Hematopoietic multipotent progenitor cell treated with erythropoietin and hydrocortisone succinate and interleukin-3 and kit ligand, for 8 days (in vitro differentiated cells): ENCODE data around the gene FMNL2.
A peak's percentile ranks its signal among the peaks of the same experiment; 100 is the strongest.

Experiments used
- DNase-seq: peaks from one replicate; pipeline ENCODE4 v3.0.0-alpha.2; 2015

Gene FMNL2

GRCh38 chr2:152560873-152561595, 226.1 kb downstream of the FMNL2 start:
- DNase-seq, result no peak

DNA sequence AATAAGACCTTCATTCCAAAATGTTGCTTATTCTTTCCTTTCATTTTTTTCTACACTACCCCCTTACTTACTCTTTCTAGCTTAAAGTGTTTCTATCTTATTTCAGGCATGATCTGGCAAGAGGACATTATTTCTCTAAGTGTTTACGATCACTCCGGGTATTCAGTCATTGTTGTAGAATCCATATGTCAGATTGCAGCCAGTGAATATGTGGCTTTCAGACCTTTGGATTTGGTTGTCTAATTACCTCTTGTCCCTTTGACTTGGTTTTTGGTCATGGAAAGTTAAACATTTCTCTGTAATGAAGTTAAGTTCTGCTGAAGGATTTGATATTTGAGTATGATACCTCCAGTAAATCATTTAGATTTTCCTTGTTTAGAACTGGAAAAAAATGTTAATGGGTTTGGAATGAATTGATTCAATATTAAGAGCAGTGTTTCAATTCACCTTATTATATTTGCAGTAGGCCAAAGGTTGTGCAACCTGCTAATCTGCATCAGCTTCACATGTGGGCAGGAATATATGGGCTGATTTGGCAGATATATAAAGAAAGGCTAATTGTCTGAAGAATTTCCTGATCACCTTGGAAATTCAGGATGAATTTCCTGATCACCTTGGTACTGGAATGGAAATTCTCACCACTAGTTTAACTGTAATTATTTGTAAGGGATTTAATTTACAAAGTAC, 227.4 kb downstream of the FMNL2 start:
- no peak for DNase-seq

- no peak for DNase-seq
Measured at GRCh38 chr2:152563764-152564163, 228.8 kb downstream of the FMNL2 start.

GRCh38 chr2:152564754-152565551, 230.0 kb downstream of the FMNL2 start:
- no peak for DNase-seq

DNA sequence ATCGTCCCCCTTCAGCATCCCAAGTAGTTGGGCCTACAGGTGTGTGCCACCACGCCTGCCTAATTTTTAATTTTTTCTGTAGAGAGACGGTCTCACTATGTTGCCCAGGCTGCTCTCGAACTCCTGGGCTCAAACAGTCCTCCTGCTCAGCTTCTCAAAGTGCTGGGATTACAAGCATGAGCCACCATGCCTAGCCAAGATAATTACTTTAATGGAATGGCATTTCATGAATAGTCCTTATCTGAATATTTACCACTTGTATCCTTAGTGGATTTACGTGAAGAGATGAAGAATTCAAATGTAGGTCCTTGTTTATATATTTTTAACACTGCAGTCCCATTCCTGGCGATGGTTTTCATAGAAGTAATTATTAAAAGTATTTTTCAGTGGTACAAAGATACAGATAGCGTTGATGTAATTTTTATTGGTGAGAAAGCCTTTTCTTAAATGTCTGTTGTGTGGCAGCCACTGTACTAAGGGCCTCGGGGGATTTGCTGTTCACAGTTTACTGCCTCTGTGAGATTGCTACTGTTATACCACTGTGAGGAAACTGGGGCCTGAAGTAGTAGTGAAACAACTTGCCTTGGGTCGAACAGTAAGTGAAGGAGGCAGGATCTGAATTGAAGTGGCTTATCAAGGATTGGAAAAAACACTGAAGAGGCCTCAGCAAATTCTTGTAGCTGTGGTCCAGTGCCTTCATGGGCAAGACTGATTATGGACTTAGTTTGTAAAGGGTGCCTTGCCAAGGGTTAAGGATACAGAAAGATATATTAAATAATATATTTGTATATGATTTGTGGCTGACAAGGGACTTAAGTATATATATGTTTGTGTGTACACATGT, 231.1 kb downstream of the FMNL2 start:
- no peak for DNase-seq

GRCh38 chr2:152566728-152567069, 231.7 kb downstream of the FMNL2 start:
- DNase-seq, result no peak

GRCh38 chr2:152568531-152568930, 233.6 kb downstream of the FMNL2 start:
- no peak for DNase-seq

- no peak for DNase-seq
Measured at GRCh38 chr2:152569186-152569585, 234.2 kb downstream of the FMNL2 start.

DNA sequence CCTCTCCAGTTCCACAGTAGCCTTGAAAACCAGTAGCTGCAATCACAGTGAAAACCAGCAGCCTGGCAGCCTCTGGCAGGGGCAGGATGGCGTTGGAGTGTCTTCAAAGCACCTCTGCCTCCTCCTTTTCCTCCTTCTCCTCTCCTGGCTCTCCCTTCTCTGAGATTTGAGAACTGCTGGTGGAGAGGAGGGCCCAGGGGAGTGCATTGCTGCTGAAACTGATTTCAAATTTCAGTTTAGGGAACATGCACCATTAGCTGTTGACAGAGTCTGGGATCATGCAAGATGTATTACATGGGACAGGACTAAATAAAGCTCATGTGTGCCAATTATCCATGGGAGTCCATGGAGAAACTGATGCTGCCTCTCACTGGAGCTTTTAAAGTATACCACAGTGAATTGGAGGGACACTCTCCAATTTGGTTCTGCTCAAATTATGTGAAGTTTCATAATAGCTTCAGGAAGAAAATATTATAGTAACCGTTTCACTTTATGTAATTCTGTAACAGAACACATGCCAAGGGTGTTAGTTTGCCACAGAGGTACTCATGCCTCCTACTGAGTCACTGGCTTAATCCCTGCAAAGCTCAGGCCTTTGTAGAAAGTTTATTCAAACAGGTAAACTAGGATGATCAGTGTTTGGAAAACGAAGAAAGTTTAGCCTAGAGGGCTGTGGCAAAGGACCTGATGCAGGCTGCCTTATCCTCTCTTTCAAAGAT, 236.2 kb downstream of the FMNL2 start:
- DNase-seq, result no peak

DNA sequence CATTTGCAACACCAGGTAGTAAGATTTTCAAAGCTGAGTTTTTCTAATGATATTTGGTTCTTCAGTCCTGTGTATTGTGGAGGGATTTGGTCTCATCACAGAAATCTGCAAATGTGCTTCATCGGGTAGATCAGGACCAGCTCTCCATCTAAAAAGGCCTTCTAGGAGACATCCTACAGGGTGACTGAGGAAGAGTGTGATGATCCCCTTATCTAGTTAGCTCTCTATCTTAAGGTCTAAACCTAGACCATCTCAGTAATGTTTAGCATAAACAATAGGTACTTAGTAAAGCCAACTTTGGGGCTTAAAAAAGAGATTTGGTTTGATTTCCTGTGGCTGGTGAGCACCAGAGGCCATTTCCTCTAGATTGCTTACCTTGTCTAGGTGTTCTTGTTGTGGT, 237.1 kb downstream of the FMNL2 start:
- DNase-seq, result no peak

DNA sequence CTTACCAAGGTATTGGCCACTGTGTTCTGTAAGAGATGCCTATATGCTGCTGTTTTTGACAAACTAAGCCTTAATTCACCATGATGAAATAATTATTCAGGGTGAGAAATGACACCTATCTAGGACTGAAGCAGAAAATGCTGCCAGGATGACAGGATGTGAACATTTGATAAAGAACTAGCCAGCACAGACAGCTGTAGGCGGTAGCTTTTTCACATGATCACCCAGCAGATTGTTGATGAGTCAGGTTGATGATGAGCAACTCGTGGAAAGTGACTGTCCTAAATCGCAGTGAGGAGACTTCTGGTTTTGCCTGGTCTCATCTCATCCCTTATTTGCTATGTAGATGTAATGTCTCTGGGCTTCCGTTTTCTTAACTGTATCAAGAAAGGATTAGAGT, 238.2 kb downstream of the FMNL2 start:
- peak; percentile 98 for DNase-seq

DNA sequence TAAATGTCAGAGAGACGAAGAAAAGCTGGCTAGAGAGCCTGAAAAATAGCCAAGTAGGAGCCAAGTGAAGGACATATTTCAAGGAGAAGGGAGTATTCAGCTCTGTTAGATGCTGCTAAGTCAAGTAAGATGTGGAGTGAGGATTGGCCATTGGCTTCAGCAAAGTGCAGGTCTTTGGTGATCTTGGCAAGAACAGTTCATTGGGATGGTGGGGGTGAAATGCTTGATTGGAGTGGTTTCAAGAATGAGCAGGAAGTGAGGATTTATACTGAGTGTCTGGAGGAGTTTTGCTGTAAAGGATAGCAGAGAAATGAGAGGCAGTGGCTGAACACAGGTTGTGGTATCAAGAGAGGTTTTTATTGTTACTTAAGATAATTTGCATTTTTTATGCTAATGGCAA, 242.6 kb downstream of the FMNL2 start:
- DNase-seq, result no peak

DNA sequence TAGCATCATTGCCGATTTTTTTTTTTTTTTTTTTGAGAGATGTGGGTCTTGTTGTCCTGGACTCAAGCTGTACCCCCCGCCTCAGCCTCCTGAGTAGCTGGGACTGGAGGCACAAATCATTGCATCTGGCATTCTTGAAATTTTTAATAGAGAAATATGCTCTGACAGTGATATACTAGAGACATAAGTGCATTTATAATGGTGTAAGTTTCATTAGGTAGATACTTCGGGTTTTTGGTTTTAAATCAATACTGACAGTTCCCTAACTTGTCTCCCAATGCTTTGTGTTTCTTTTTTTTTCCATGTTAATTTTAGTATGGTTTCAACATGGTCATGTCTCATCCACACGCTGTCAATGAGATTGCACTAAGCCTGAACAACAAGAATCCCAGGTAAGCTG, 243.6 kb downstream of the FMNL2 start:
- no peak for DNase-seq

- peak; percentile 48 for DNase-seq
Measured at GRCh38 chr2:152580714-152581113, 245.7 kb downstream of the FMNL2 start.

GRCh38 chr2:152581360-152581759, 246.4 kb downstream of the FMNL2 start:
- no peak for DNase-seq

- no peak for DNase-seq
Measured at GRCh38 chr2:152582081-152582480, 247.1 kb downstream of the FMNL2 start.

DNA sequence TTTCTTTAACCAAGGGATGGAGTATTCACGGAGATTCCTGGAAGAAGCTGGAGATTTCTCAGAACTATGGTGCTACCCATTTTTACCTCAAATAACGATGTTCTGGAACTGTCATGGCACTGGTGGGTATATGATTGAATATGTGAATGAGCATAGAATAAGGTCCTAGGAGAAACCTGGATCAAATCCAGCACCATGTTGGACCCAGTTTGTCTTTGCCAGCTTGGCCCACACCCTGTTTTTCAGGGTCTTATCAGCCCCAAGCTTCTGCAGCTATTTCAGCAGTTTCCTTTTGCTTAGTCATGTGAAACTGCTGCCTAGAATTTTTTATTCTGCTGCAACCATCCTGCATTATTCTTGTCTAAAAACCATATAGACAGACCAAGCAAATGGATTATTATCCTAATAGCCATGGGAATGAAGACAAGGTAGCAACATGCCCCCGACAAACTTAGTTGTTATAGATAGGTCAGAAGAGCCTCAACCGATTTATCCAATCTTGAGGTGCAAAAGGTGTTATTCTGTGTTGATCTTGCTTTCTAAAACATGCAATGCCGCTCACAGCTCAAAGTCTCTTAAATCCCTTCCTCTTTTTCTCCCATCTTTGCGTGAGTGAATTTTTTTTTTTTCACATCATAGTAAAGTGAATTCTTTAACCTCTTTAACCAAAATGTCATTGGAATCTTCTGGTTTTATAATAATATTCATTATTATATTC, 248.7 kb downstream of the FMNL2 start:
- DNase-seq, result peak; percentile 98

DNA sequence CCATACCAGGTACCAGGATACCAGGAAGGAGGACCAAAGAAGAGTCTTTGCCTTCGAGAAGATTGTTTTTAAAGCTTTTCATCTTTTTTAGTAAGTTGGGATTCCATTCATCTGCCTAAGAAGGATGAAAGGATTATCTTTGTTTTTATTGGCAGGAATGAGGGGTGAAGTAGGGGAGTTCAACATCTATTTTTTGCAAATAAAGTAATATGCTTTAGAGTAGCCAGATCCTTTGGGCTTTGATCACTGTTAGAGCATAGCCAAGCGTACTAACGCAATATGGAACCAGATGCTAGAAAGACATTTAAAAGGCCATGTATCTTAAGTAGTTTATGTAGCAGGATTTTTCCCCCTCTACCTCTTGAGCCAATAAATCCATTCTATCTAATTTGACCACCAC, 249.3 kb downstream of the FMNL2 start:
- DNase-seq, result no peak

DNA sequence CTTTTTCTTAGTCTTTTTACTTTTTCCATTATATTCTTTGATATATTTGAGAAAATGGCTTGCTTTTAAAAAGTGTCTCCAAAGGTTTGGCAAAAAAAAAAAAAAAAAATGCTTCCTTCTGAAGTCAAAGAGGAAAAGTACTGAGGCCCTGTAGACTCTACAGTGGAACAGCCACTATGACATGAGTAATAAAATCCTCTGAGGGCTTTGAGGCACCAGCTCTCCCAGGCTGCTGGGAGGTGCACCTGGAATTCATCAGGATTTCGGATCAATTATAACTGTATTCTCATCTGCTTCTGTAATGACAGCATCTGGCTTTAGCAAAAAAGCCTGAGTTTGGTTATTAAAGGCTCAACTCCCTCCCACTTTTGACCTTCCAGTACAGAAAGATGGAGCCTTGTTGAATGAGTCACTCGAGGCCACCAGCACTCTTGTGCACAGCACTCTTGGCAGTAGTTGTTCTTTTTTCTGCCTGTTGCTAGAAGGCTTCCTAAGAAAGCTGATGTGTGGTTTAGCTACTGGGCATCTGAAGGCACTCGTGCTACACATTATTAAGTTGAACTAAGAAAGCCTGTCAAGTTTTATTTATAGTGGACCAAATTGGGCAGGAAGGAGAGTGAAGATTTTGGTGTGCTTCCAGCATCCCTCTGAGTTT, 251.0 kb downstream of the FMNL2 start:
- DNase-seq, result peak; percentile 45

GRCh38 chr2:152587187-152587947, 252.4 kb downstream of the FMNL2 start:
- DNase-seq, result no peak
